Stimulated activated naive CD4-positive, alpha-beta T cell (primary cell): ENCODE measurements around the gene TRAPPC6A.

Experiments
- DNase-seq, 6 experiments: peaks; one replicate each; lab custom pipeline; 2025; lab: John Stamatoyannopoulos, UW

TRAPPC6A gene

GRCh38 chr19:45186509-45187334, 8.7 kb upstream of the TRAPPC6A start:
- DNase-seq, result no peak

DNA sequence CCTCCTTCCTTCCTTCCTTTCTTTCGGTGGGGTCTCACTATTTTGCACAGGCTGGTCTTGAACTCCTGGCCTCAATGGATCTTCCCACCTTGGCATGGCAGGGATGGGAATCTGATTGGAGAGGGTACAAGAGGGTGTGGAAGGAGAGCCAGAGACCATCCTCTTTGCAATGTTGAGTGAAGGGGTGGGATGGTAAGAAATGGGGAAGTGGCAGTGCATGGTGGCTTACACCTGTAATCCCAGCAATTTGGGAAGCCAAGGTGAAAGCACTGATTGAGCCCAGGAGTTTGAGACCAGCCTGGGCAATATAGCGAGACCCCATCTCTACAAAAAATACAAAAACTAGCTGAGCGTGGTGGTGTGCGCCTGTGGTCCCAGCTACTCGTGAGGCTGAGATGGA, 6.1 kb upstream of the TRAPPC6A start:
- no peak for DNase-seq

DNA sequence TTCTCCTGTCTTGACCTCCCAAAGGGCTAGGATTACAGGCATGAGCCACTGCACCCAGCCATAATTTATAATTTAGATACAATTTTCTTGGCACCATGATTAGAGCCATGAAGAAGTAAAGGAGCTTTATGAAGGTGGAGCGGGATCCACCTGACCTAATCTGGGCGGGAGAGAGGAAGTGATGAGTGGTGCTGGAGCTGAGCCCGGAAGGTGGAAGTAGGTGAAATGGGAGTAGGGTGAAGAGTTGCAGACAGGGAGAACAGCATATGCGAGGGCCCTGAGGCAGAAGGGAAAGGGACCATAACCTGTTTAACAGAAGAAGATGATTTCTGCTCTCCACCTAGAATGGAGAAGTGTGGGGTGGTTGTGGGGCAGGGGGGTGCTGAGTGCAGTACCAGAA, 4.7 kb upstream of the TRAPPC6A start:
- no peak for DNase-seq

GRCh38 chr19:45180936-45181335, 2.9 kb upstream of the TRAPPC6A start:
- no peak for DNase-seq

DNA sequence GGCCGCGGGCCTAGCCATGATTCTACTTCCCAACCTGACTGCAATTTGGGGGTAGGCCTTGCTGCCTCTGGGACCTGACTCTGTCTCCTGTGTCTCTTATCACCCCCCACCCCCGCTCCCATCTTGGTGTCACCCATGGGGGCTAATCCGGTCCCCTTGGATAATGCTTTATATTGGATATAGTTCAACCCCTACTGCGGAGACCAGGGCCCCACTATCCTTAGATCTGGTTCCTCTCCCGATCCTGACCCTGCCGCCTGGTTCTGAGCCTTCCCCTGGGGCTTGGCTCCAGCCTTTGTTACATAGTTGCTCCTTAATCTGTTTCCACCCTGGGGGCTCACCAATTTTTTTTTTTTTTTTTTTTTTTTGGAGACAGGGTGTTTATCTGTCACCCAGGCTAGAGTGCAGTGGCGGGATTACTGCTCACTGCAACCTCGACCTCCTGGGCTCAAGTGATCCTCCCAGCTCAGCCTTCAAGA, 1.9 kb upstream of the TRAPPC6A start:
- no peak for DNase-seq

GRCh38 chr19:45179072-45179891, 1.2 kb upstream of the TRAPPC6A start:
- DNase-seq, result peak in 3 of 6 experiments; percentile 25 to 57 (median 41)

GRCh38 chr19:45178262-45179071, 430 bp upstream of the TRAPPC6A start, which contains the start of gene BLOC1S3:
Gene BLOC1S3, plus strand, starts transcription at chr19:45178784. Its CDS starts 513 bp downstream, at chr19:45179297.
- peak; percentile 97 to 100 (median 100) for DNase-seq

DNA sequence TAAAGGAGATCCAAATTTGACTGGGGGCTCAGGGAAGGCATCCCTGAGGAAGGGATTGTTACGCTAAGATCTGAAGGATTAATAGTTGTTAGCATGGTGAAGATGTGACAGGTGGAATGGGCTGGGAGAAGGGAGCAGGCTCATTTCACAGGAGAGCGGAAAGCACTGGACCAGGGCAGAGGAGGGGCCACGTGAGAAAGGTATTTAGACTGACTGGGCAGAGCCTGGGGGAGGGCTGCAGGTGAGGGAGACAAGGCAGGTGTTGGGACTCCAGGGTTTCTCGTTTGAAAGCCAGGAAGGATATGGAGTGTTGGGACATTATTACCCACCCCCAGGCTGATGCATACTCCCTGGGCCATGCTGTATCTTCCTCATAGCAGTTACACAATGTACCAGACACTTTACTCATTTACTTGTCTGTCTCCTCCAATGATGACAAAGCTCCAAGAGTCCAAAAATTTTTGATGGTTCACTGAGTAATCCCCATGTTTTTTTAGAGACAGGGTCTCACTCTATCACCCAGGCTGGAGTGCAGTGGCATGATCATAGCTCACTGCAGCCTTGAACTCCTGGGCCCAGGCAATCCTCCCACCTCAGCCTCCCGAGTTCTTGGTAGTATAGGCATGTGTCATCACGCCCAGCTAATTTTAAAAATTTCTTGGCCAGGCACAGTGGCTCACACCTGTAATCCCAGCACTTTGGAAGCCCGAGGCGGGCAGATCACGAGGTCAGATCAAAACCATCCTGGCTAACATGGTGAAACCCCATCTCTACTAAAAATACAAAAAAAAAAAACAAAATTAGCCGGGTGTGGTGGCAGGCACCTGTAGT, 2.3 kb downstream of the TRAPPC6A start:
- DNase-seq, result no peak

DNA sequence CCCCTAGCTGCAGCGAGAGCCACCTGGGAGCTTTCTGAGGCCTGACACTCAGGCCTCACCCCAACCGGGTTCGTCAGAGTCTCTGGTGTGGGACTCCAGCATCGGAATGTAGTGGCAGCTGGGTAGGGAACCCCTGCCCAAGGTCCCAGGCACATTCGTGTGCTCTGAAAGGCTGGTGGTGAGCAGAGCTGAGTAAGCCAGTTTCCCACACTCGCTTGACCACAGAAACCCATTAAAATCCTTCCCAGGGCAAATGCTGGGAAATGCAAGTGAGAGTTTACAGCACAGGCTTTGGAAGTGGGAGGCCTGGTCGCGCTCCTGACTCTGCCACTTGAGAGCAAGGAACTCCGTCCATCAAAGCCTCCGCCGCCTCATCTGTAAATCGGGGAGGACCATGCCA, 4.2 kb downstream of the TRAPPC6A start:
- no peak for DNase-seq

DNA sequence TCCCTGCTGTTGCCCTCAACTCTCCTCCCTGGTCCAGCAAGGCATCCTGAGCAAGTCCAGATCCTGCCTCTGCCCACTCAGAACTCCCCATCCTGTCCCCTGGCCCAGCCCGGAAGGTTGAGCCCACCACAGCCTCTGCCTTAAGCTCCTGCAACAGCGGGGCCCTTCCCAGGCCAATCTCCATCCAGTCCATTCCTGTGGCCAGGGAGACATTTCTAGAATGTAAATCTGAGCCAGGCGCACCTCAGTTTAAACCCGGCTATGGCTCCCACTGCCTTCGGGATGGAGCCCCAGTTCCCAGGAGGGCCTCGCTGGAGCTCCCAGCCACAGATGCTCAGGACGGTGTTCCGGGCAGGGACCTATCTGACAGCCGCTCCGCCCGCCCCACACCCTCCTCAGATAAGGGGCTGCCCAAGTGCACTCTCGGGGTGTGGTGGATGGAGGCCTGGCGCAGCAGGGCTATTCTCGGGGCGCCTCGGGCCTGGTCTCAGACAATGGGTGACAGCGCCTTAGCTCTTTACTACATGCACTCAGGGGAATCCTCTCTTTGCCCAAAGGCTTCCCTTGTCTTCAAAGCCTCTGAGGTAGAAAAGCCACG, 5.3 kb downstream of the TRAPPC6A start:
- DNase-seq, result no peak

DNA sequence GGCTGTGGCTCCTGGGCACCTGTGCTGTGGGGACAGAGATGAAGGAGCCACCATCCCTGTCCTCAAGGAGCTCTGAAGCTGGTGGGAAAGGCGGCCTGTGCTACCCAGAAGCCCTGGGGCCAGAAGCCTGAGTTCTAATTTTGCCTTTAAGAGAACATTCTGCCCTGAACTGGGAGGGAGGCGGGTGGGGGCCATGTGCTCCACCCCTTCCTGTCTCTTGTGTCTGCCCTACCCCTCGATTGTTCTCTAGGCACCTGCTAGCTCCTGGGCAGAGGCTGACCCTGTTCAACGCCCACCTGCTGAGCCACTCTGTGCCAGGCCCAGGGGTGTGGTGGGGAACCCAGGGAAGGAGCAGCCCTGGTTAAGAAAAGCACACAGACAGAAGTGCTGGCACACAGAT, 5.9 kb downstream of the TRAPPC6A start:
- peak in 4 of 6 experiments; percentile 13 to 22 (median 18) for DNase-seq

DNA sequence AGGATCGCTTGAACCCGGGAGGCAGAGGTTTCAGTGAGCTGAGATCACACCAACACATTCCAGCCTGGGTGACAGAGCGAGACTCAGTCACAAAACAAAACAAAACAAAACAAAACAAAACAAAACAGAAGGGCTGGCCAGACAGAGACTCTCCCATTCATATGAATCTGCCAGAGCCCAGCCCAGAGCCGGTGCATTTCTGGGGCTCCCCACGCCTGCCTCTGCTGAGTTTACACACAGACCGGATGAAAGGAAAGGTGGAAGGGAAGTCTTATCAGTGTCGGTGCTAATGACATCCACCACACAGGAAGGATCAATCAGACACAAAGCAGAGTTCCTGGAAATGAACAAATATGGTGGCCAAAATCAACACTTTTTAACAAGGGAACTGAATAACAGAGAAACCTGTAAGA, 6.8 kb downstream of the TRAPPC6A start:
- peak in 5 of 6 experiments; percentile 18 to 52 (median 49) for DNase-seq

DNA sequence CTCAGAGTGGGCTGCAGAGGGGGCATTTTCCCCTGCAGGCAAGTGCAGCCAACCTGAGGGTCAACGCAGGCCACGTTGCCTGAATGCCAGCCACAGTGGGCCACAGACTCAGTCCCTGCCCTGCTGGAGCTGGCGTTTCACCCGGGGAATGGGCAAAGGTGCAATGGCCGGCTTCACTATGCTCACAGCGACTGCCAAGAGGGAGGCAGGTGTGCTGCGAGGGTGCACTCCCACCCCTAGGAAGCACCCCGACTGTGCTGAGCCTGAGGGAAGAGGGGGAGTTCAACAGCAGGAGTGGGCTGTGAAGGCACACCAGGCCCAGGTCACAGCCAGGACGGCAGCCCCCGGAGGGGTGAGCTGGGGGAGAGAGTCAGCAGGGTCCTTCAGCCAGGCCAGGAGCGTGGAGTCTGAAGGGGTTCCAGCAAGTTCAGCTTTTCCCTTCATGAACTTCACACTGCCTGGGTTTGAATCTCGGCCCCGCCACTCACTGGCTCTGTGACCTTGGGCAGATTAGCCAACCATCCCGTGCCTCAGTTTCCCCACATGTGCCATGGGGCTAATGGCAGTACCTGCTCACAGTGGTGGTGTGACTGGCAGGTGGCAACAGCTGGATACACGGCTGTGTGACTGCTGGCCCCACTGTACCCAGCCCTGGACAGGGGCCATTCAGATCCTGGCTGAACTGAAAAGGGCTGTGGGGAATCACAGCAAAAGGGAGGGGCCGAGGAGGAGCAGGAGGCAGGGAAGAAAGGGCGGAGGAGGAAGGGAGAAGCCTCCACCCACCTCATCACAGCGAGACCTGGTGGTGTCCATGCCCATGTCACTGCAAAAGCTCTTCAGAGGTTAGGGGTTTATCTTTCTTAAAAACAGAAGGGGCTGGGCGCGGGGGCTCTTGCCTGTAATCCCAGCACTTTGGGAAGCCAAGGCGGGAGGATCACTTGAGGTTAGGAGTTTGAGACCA, 7.6 kb downstream of the TRAPPC6A start:
- DNase-seq, result no peak

DNA sequence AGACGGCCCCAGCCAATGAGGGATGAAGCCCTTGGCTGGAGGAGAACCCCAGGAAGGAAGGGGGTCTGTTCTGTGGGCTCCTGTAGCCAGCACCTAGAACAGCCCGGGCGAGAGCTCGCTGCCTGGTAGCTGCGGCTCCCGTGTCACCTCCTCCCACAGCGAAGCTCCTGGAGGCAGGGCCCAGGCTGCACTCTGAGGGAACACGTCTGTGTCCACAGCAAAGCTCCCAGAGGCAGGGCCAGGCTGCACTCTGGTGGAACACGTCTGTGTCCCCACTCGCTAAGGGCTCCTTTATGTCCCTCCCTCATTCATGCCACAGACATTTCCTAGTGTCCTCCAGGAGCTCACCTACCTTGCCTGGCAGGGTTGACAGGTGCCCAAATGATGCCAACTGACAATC, 8.4 kb downstream of the TRAPPC6A start:
- DNase-seq, result no peak

DNA sequence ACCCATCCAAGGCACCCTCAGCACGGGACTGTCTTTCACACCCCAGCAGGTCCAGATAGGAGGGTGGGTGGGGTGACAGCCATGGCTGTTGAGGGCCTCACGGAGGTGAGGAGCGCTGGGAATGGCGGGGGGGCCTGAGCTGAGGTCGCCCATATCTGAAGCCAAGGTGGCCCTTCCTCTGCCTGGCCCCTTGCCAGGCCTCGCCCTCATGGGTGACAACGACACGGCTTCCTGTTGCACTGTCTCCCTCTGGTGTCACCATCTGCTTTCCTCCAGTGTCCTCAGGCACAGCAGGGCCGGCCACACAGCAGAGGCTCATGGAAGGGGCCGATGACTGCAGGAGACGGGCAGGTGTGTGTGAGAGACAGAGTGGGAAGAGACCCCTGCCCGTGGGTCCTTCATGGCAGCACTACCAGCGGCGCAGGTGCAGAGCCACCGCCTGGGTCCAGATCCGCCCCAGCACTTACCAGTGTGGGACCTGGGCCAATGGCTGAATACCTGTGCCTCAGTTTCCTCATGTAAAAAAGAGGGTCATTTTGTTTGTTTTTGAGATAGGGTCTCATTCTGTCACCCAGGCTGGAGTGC, 9.2 kb downstream of the TRAPPC6A start:
- DNase-seq, result no peak

- no peak for DNase-seq
Observed at GRCh38 chr19:45166723-45167252, 11.2 kb downstream of the TRAPPC6A start.

GRCh38 chr19:45164577-45165335, 13.3 kb downstream of the TRAPPC6A start:
- peak in 5 of 6 experiments; percentile 7 to 29 (median 23) for DNase-seq
